Thyroid gland (tissue), 4 donors: ENCODE measurements around the gene CIDEA. TPM values are rescaled to one million over a fixed set of nuclear protein-coding genes. Genes with fewer than 3 reads are reported as not detected.

ENCODE experiments used
- DNase-seq, 2 donors: peaks; one replicate each; pipeline ENCODE4 v3.0.0-alpha.2; 2019
- H3K27ac ChIP-seq, 3 donors: fragments of 200-600 bp; sonication (generic); 1 replicate in 2 of 3; 2 replicates in 1 of 3; pipeline ENCODE4 v1.5.1; 2016 to 2019; ENCODE audit warnings: mild to moderate bottlenecking in 1 of 3, moderate library complexity in 1 of 3
- H3K27me3 ChIP-seq: fragments of 200-600 bp; sonication (generic); one replicate; pipeline ENCODE4 v1.5.1; 2019
- H3K36me3 ChIP-seq, 2 donors: fragments of 200-600 bp; sonication (generic); one replicate each; pipeline ENCODE4 v1.5.1; 2016 to 2019
- H3K4me1 ChIP-seq, 2 donors: fragments of 200-600 bp; sonication (generic); one replicate each; pipeline ENCODE4 v1.5.1; 2017 to 2019
- H3K4me3 ChIP-seq, 3 donors: fragments of 200-600 bp; sonication (generic); replicated peaks in 1 of 3; 1 replicate in 2 of 3; 2 replicates in 1 of 3; pipeline ENCODE4 v1.5.1; 2016; ENCODE audit warnings: mild to moderate bottlenecking in 1 of 3
- H3K9me3 ChIP-seq: fragments of 200-600 bp; sonication (generic); one replicate; pipeline ENCODE4 v1.5.1; 2017
- CTCF ChIP-seq, 6 experiments: fragments of 200-600 bp in 3 of 6; fragments of 450-650 bp in 3 of 6; sonication (generic) in 3 of 6; IDR thresholded peaks; one replicate each; pipeline ENCODE4 v1.5.1; 2016 to 2019; ENCODE audit warnings: antibody characterized with exemption in 6 of 6, mild to moderate bottlenecking in 2 of 6, inconsistent platforms in 1 of 6, moderate library complexity in 1 of 6
- POLR2A ChIP-seq, 2 donors: fragments of 450-650 bp; IDR thresholded peaks; one replicate each; pipeline ENCODE4 v1.6.1; 2017; ENCODE audit warnings: antibody characterized with exemption in 2 of 2, mild to moderate bottlenecking in 2 of 2, moderate library complexity in 1 of 2
- WGBS, 2 donors: methylation state at CpG; one replicate each; pipeline ENCODE4 v1.1.5; 2017; 5-methylcytosine and 5-hydroxymethylcytosine counted together
- intact Hi-C: fragments of 100-400 bp; cut with DNase I; formaldehyde crosslinking; loops from one replicate; pipeline ENCODE4 v1.15.1; 2023
- total RNA-seq, 4 donors: library from RNA; depleted of rRNA; stranded (reverse); fragments of >200 nt; gene quantifications; one replicate each; pipeline ENCODE4 v1.2.3, GENCODE V29; 2016

The CIDEA gene
- total RNA-seq, 4 donors from 2014 or later, result 0.67 TPM; not detected in 3

- no peak for TF ChIP-seq CTCF (IDR thresholded peaks at IDR 0.05)
- TF ChIP-seq POLR2A (IDR thresholded peaks at IDR 0.05), result no peak
- Histone ChIP-seq H3K27me3 (peaks cover under 1% of the 10 kb centered on the region), H3K9me3 (no peaks in the 10 kb centered on the region), H3K4me3 (no peak overlapping the region), H3K4me1 (no peaks in the 10 kb centered on the region), H3K27ac (no peak overlapping the region), H3K36me3 (no peaks in the 10 kb centered on the region)
- intact Hi-C loops, result no loop called here
- 70 to 81% methylated on average over 6 of the region's 6 CpGs for WGBS, 2 donors
- no peak for DNase-seq
Measured at GRCh38 chr18:12247946-12248345, 6.2 kb upstream of the CIDEA start.

- H3K4me1 ChIP-seq, result peaks cover 7 to 12% of the 10 kb centered on the region in 2 donors
- no peaks in the 10 kb centered on the region for H3K9me3 ChIP-seq
- no peak for DNase-seq
- H3K27me3 ChIP-seq, result peaks cover 7% of the 10 kb centered on the region
- no peak overlapping the region for H3K4me3 ChIP-seq
- H3K36me3 ChIP-seq, result no peaks in the 10 kb centered on the region
- no peak for TF ChIP-seq POLR2A (IDR thresholded peaks at IDR 0.05)
- no peak for TF ChIP-seq CTCF (IDR thresholded peaks at IDR 0.05)
- no peak overlapping the region for H3K27ac ChIP-seq
- WGBS, 2 donors, result 67 to 85% methylated on average over 13 of the region's 13 CpGs
- intact Hi-C loops, result no loop called here
Measured at GRCh38 chr18:12248926-12249720, 5.0 kb upstream of the CIDEA start.

GRCh38 chr18:12251311-12251710, 2.9 kb upstream of the CIDEA start:
- H3K27me3 ChIP-seq, result peaks cover 10% of the 10 kb centered on the region

GRCh38 chr18:12252061-12252460, 2.1 kb upstream of the CIDEA start:
- Histone ChIP-seq H3K27ac (no peak overlapping the region), H3K4me3 (no peak overlapping the region), H3K9me3 (no peaks in the 10 kb centered on the region), H3K36me3 (no peaks in the 10 kb centered on the region), H3K4me1 (peaks cover 14 to 19% of the 10 kb centered on the region in 2 donors), H3K27me3 (peaks cover 10% of the 10 kb centered on the region)
- WGBS, 2 donors, result 85 to 92% methylated on average over 6 of the region's 6 CpGs
- intact Hi-C loops, result no loop called here
- DNase-seq, result no peak
- no peak for TF ChIP-seq POLR2A (IDR thresholded peaks at IDR 0.05)
- no peak for TF ChIP-seq CTCF (IDR thresholded peaks at IDR 0.05)

More at GRCh38 chr18:12251311-12251710, 2.9 kb upstream of the CIDEA start:
- Histone ChIP-seq H3K4me1 (peaks cover 14 to 19% of the 10 kb centered on the region in 2 donors), H3K4me3 (no peak overlapping the region), H3K36me3 (no peaks in the 10 kb centered on the region), H3K27ac (no peak overlapping the region), H3K9me3 (no peaks in the 10 kb centered on the region)
- intact Hi-C loops, result no loop called here
- no peak for DNase-seq
- TF ChIP-seq POLR2A (IDR thresholded peaks at IDR 0.05), result no peak
- TF ChIP-seq CTCF (IDR thresholded peaks at IDR 0.05), result no peak
- 81 to 93% methylated on average over 11 of the region's 11 CpGs for WGBS, 2 donors

- no peak overlapping the region for H3K27ac ChIP-seq
- peaks cover 14 to 19% of the 10 kb centered on the region in 2 donors for H3K4me1 ChIP-seq
- no peak for TF ChIP-seq POLR2A (IDR thresholded peaks at IDR 0.05)
- no peak for TF ChIP-seq CTCF (IDR thresholded peaks at IDR 0.05)
- DNase-seq, result no peak
- H3K36me3 ChIP-seq, result no peaks in the 10 kb centered on the region
- WGBS, 2 donors, result 10 to 44% methylated on average over 11 of the region's 11 CpGs
- no peaks in the 10 kb centered on the region for H3K9me3 ChIP-seq
- no peak overlapping the region for H3K4me3 ChIP-seq
- intact Hi-C loops, result no loop called here
- H3K27me3 ChIP-seq, result peaks cover 10% of the 10 kb centered on the region
Measured at GRCh38 chr18:12253027-12253426, 1.1 kb upstream of the CIDEA start.
